Measurements from ENCODE around the gene GSTO2. TPM values are rescaled to one million over a fixed set of nuclear protein-coding genes. Genes with fewer than 3 reads are reported as not detected.
A peak's percentile ranks its signal among the peaks of the same experiment; 100 is the strongest.

GSTO2 gene
- total and polyA plus RNA-seq, 11 donors: 0.46 to 1.9 (median 0.88) TPM

DNA sequence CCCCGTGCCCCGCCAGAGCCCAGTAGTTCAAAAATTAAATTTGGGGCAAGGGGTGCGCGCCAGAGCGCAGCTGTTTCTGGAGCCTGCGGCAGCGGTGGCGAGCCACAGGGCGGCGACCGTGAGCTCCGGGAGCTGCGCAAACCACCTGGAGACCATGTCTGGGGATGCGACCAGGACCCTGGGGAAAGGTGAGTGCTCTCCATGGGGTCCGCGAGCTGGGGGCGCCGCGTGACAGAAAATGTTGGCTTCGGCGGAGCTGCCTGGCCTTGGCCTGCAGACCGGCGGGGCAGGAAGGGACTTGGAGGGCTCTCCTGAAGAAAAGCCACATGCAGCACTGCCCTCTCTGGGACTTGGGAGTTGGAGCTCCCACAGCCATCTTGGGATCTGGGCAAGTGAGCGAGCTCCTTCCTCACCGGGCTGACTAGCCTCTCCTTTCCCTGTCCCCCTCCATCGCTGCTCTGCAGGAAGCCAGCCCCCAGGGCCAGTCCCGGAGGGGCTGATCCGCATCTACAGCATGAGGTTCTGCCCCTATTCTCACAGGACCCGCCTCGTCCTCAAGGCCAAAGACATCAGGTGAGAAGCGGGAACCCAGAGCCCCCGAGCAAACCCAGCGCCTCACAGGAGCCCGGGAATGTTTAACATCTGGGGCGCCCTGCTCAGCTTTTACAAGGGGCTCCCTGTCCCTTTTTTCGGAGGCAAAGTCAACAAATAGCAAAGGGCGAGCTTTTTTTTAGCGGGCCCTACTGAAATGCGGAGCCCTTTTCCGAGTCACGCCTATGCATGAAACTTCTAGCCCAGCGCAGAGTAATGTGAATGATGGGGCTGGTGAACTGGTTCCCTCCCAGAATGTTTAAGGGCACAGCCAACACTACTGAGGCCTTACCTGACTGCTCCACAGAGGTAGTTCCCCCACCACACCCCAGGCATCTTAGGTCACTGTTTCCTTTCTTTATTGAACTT is 6.1 kb downstream of the GSTO2 start:
- TF ChIP-seq, protein P1, sequence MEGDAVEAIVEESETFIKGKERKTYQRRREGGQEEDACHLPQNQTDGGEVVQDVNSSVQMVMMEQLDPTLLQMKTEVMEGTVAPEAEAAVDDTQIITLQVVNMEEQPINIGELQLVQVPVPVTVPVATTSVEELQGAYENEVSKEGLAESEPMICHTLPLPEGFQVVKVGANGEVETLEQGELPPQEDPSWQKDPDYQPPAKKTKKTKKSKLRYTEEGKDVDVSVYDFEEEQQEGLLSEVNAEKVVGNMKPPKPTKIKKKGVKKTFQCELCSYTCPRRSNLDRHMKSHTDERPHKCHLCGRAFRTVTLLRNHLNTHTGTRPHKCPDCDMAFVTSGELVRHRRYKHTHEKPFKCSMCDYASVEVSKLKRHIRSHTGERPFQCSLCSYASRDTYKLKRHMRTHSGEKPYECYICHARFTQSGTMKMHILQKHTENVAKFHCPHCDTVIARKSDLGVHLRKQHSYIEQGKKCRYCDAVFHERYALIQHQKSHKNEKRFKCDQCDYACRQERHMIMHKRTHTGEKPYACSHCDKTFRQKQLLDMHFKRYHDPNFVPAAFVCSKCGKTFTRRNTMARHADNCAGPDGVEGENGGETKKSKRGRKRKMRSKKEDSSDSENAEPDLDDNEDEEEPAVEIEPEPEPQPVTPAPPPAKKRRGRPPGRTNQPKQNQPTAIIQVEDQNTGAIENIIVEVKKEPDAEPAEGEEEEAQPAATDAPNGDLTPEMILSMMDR (IDR thresholded peaks at IDR 0.05): peak; percentile 57 to 86 (median 72)
- TF ChIP-seq POLR2A (IDR thresholded peaks at IDR 0.05): no peak
- Histone ChIP-seq H3K4me1 (peaks cover 0 to 7% (median 0%) of the 10 kb centered on the region in 12 donors), H3K27me3 (peaks cover 0 to 14% (median 4%) of the 10 kb centered on the region in 9 donors), H3K27ac (no peak overlapping the region), H3K4me3 (peak overlapping the region in 1 of 12 donors; percentile 12), H3K9me3 (no peaks in the 10 kb centered on the region), H3K36me3 (no peaks in the 10 kb centered on the region)
- 21 to 35% (median 27%) methylated on average over 41 to 42 of the region's 42 CpGs for WGBS, 4 donors
- ATAC-seq (peak; percentile 55 to 82 (median 72)), DNase-seq (peak in 3 of 5 donors; percentile 41 to 65 (median 44))
- intact Hi-C loops (cut with DNase I): loop anchor here in 1 of 10 donors (5.0 kb wide), 1 partner anchor 77 kb away; the partner anchor contains the start of gene CFAP58

DNA sequence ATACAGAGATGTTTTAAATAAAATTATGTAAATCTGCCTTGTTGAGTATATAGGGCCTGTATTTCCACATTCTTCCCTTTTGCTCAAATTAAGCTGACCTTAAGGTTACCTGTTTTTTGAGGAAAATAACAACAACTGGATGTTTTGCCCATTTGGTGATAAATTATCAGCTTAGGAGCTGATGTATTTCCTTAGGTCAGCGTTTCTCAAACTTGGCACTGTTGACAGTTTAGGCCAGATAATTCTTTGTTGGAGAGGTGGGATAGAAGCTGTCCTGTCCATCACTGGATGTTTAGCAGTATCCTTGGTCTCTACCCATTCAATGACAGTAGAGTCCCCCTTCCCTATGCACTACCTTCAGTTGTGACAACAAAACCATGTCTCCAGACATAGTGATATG is 7.2 kb downstream of the GSTO2 start:
- no peak for TF ChIP-seq POLR2A (IDR thresholded peaks at IDR 0.05)
- no peaks in the 10 kb centered on the region for H3K9me3 ChIP-seq
- peaks cover 0 to 7% (median 0%) of the 10 kb centered on the region in 12 donors for H3K4me1 ChIP-seq
- no peak overlapping the region for H3K4me3 ChIP-seq
- no peak overlapping the region for H3K27ac ChIP-seq
- DNase-seq: no peak
- H3K27me3 ChIP-seq: peaks cover 0 to 14% (median 4%) of the 10 kb centered on the region in 9 donors
- intact Hi-C loops (cut with DNase I): no loop called here
- 54 to 67% (median 56%) methylated on average over 1 of the region's 1 CpG for WGBS, 4 donors
- H3K36me3 ChIP-seq: no peaks in the 10 kb centered on the region
- ATAC-seq: no peak

DNA sequence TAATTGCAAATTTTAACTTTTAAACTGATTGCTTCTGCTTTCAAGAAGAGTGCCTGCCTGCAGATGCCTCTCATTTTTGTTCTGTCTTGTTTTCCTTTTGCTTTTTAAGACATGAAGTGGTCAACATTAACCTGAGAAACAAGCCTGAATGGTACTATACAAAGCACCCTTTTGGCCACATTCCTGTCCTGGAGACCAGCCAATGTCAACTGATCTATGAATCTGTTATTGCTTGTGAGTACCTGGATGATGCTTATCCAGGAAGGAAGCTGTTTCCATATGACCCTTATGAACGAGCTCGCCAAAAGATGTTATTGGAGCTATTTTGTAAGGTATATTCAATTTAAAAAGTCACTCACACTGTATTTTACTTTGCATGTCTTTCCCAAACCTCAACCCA is 8.8 kb downstream of the GSTO2 start:
- Histone ChIP-seq H3K27ac (no peak overlapping the region), H3K4me1 (peaks cover 0 to 7% (median 0%) of the 10 kb centered on the region in 12 donors), H3K9me3 (no peaks in the 10 kb centered on the region), H3K27me3 (peaks cover 0 to 14% (median 4%) of the 10 kb centered on the region in 9 donors), H3K4me3 (no peak overlapping the region), H3K36me3 (no peaks in the 10 kb centered on the region)
- intact Hi-C loops (cut with DNase I): no loop called here
- 60 to 78% (median 71%) methylated on average over 2 of the region's 2 CpGs for WGBS, 4 donors
- no peak for DNase-seq
- TF ChIP-seq, protein P1 (IDR thresholded peaks at IDR 0.05): no peak
- no peak for TF ChIP-seq POLR2A (IDR thresholded peaks at IDR 0.05)
- ATAC-seq: no peak

DNA sequence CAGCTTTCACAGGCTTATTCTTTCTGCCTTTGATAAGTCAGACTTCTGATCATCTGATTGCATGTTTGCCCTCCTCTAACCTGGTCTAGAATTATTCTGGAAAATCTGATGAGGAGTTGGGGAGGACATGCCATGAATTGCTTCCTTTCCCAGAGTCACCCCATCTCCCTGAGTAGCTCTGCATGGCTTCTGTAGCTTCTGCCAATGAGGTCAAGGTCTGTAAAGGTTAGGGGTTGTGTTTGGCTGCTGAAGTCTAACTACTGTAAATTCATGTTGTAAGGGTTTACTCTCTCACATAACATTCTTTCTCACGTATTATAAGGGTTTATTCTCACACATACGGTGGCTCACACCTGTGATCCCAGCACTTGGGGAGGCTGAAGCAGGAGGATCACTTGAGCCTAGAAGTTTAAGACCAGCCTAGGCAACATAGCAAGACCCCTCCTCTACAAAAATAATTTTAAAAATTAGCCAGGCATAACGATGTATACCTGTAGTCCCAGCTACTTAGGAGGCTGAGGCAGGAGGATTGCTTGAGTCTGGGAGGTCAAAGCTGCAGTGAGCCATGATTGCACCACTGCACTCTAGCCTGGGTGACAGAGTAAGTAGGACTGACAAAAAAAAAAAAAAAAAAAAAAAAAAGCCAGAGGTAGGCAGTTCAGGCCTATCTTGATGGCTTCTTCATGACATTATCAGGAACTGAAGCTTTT is 10.7 kb downstream of the GSTO2 start:
- Histone ChIP-seq H3K4me3 (no peak overlapping the region), H3K9me3 (no peaks in the 10 kb centered on the region), H3K4me1 (peaks cover 0 to 4% (median 0%) of the 10 kb centered on the region in 12 donors), H3K27ac (no peak overlapping the region), H3K36me3 (no peaks in the 10 kb centered on the region), H3K27me3 (peaks cover 0 to 14% (median 4%) of the 10 kb centered on the region in 9 donors)
- TF ChIP-seq, protein P1 (IDR thresholded peaks at IDR 0.05): no peak
- no peak for TF ChIP-seq POLR2A (IDR thresholded peaks at IDR 0.05)
- 94 to 97% (median 95%) methylated on average over 3 of the region's 3 CpGs for WGBS, 4 donors
- DNase-seq (no peak), ATAC-seq (no peak)
- intact Hi-C loops (cut with DNase I): no loop called here
